ENCODE measurements around the gene OR11A1. TPM values are rescaled to one million over a fixed set of nuclear protein-coding genes. Genes with fewer than 3 reads are reported as not detected.

Gene OR11A1
- total RNA-seq, 2 experiments from 2014 or later, result not detected

DNA sequence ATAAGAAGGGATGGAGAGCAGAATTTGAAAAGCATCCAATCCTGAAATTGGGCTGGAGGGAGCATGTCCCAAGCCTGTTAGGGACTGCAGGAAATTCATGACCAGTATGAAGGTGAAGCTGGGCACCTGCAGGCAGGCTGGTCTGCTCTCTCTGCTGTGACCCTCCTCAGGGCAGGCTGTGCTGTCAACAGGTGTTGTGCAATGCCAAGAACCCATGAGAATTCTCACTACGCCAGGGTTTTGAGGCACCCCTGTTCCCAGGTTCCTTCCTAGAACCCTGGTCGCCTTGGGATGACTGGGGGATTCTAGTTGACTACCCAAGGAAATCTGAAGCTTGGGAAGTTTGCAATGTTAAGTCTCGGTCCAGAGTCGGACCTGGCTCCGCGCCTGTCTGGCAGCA is 44.2 kb upstream of the OR11A1 start:
- Mint-ChIP-seq H3K4me1 (ENCODE audit: low read depth) (no peaks in the 10 kb centered on the region), H3K4me3 (no peak overlapping the region), H3K36me3 (ENCODE audit: low read depth) (no peaks in the 10 kb centered on the region), H3K27me3 (peaks cover 65% of the 10 kb centered on the region), H3K9me3 (no peaks in the 10 kb centered on the region), H3K27ac (no peak overlapping the region)
- Histone ChIP-seq H3K27ac (ENCODE audit: low read depth in 1 of 2, low read length in 2 of 2) (no peak overlapping the region), H3K27me3 (ENCODE audit: control insufficient read depth in 1 of 2, insufficient read depth in 2 of 2, low read length in 2 of 2) (peaks cover 13 to 30% of the 10 kb centered on the region in 2 experiments), H3K9me3 (ENCODE audit: control insufficient read depth in 1 of 2, insufficient read depth in 1 of 2, low read length in 2 of 2) (peaks cover 0 to 2% of the 10 kb centered on the region in 2 experiments), H3K4me1 (ENCODE audit: insufficient read depth, low read length) (no peaks in the 10 kb centered on the region), H3K4me3 (ENCODE audit: low read length) (no peak overlapping the region), H3K36me3 (ENCODE audit: insufficient read depth, low read length) (no peaks in the 10 kb centered on the region)
- POLR2A ChIA-PET, result no interaction called here
- intact Hi-C loops (cut with DNase I, micrococcal nuclease), result no loop called here
- ATAC-seq (ENCODE audit: poor library complexity) (no peak), DNase-seq (no peak)
- CTCF ChIA-PET, result no interaction called here
- TF ChIP-seq, protein P1, sequence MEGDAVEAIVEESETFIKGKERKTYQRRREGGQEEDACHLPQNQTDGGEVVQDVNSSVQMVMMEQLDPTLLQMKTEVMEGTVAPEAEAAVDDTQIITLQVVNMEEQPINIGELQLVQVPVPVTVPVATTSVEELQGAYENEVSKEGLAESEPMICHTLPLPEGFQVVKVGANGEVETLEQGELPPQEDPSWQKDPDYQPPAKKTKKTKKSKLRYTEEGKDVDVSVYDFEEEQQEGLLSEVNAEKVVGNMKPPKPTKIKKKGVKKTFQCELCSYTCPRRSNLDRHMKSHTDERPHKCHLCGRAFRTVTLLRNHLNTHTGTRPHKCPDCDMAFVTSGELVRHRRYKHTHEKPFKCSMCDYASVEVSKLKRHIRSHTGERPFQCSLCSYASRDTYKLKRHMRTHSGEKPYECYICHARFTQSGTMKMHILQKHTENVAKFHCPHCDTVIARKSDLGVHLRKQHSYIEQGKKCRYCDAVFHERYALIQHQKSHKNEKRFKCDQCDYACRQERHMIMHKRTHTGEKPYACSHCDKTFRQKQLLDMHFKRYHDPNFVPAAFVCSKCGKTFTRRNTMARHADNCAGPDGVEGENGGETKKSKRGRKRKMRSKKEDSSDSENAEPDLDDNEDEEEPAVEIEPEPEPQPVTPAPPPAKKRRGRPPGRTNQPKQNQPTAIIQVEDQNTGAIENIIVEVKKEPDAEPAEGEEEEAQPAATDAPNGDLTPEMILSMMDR (IDR thresholded peaks at IDR 0.05), result no peak

DNA sequence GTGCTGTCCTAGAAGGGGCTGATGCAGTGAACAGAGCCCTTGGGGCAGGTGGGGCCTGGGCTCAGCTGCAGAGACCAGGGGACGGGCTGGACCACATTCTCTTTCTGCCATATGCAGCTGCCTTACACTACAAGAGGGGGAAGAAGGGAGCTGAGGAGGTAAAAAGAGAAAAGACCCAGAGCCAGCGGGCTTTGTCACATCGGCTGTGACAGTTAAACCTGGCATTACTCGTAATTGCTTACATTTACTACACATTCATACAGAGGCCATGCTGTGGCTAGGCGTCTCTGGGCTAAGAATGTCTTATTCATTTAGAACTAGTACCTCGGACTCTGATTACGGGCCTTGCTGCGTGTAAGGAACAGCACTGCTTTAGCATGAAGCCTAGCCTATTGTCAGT is 43.7 kb upstream of the OR11A1 start:
- H3K27me3 Mint-ChIP-seq, result peaks cover 66% of the 10 kb centered on the region
- no peak overlapping the region for H3K27ac Mint-ChIP-seq
- ChIA-PET CTCF (no interaction called here), POLR2A (no interaction called here)
- Histone ChIP-seq H3K36me3 (ENCODE audit: insufficient read depth, low read length) (no peaks in the 10 kb centered on the region), H3K9me3 (ENCODE audit: control insufficient read depth in 1 of 2, insufficient read depth in 1 of 2, low read length in 2 of 2) (peaks cover 0 to 2% of the 10 kb centered on the region in 2 experiments), H3K4me1 (ENCODE audit: insufficient read depth, low read length) (no peaks in the 10 kb centered on the region), H3K4me3 (ENCODE audit: low read length) (no peak overlapping the region), H3K27ac (ENCODE audit: low read depth in 1 of 2, low read length in 2 of 2) (no peak overlapping the region), H3K27me3 (ENCODE audit: control insufficient read depth in 1 of 2, insufficient read depth in 2 of 2, low read length in 2 of 2) (peaks cover 14 to 30% of the 10 kb centered on the region in 2 experiments)
- intact Hi-C loops (cut with DNase I, micrococcal nuclease), result no loop called here
- no peaks in the 10 kb centered on the region for H3K36me3 Mint-ChIP-seq (ENCODE audit: low read depth)
- no peaks in the 10 kb centered on the region for H3K4me1 Mint-ChIP-seq (ENCODE audit: low read depth)
- H3K4me3 Mint-ChIP-seq, result no peak overlapping the region
- no peaks in the 10 kb centered on the region for H3K9me3 Mint-ChIP-seq
- no peak for DNase-seq
- no peak for ATAC-seq (ENCODE audit: poor library complexity)
- TF ChIP-seq, protein P1 (IDR thresholded peaks at IDR 0.05), result no peak

DNA sequence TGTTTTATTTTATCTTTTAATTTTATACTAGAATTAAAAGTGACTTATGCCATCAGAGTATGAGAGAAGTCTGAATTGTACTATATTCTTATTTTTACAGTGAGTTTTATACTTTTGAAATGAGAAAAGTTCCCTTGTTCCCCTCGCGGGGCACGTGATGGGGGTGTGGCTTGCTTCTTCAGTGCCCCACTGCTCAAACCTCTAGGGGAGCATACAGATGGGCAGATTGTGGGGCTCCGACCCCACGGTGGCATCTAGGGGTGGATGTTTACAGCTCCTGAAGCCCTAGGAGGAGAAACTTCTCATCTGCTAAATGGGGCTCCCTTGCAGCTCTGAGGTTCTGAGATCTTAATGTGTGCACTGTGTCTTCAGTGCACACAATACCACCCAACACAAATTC is 42.8 kb upstream of the OR11A1 start:
- CTCF ChIA-PET, result no interaction called here
- intact Hi-C loops (cut with DNase I, micrococcal nuclease), result no loop called here
- TF ChIP-seq, protein P1 (IDR thresholded peaks at IDR 0.05), result no peak

More for the DNA sequence above, 42.8 kb upstream of the OR11A1 start:
- ATAC-seq (ENCODE audit: poor library complexity), result no peak
- Histone ChIP-seq H3K4me1 (ENCODE audit: insufficient read depth, low read length) (no peaks in the 10 kb centered on the region), H3K9me3 (ENCODE audit: control insufficient read depth in 1 of 2, insufficient read depth in 1 of 2, low read length in 2 of 2) (peaks cover 0 to 2% of the 10 kb centered on the region in 2 experiments), H3K27ac (ENCODE audit: low read depth in 1 of 2, low read length in 2 of 2) (no peak overlapping the region), H3K4me3 (ENCODE audit: low read length) (no peak overlapping the region), H3K27me3 (ENCODE audit: control insufficient read depth in 1 of 2, insufficient read depth in 2 of 2, low read length in 2 of 2) (peaks cover 14 to 30% of the 10 kb centered on the region in 2 experiments), H3K36me3 (ENCODE audit: insufficient read depth, low read length) (no peaks in the 10 kb centered on the region)
- no peak for DNase-seq
- Mint-ChIP-seq H3K36me3 (ENCODE audit: low read depth) (no peaks in the 10 kb centered on the region), H3K4me1 (ENCODE audit: low read depth) (no peaks in the 10 kb centered on the region), H3K9me3 (no peaks in the 10 kb centered on the region), H3K27me3 (peaks cover 57% of the 10 kb centered on the region), H3K4me3 (no peak overlapping the region), H3K27ac (no peak overlapping the region)
- POLR2A ChIA-PET, result no interaction called here
